Esophagus squamous epithelium (tissue), 5 donors: Measurements from ENCODE around the gene RCOR1. TPM values are rescaled to one million over a fixed set of nuclear protein-coding genes. Genes with fewer than 3 reads are reported as not detected.
"Not testable (repeated sequence)": the region's sequence is repeated elsewhere in the genome, so short reads cannot be mapped to it uniquely, and the experiment has no call there.

Source experiments
- DNase-seq: peaks from one replicate; lab custom pipeline; 2025; lab: John Stamatoyannopoulos, UW
- H3K27ac ChIP-seq, 4 donors: fragments of 200-600 bp; sonication (generic); one replicate each; pipeline ENCODE4 v1.5.1; 2016 to 2019; ENCODE audit warnings: mild to moderate bottlenecking in 1 of 4
- H3K27me3 ChIP-seq, 4 donors: fragments of 200-600 bp; sonication (generic); 1 replicate in 3 of 4; 2 replicates in 1 of 4; pipeline versions ENCODE4 v1.5.1 to v1.6.0; 2017 to 2021; ENCODE audit warnings: antibody characterized with exemption in 1 of 4
- H3K36me3 ChIP-seq, 3 donors: fragments of 200-600 bp; sonication (generic); one replicate each; pipeline ENCODE4 v1.5.1; 2016 to 2019
- H3K4me1 ChIP-seq, 3 donors: fragments of 200-600 bp; sonication (generic); one replicate each; pipeline ENCODE4 v1.5.1; 2017 to 2019
- H3K4me3 ChIP-seq, 4 donors: fragments of 200-600 bp; sonication (generic); 1 replicate in 3 of 4; 2 replicates in 1 of 4; pipeline ENCODE4 v1.5.1; 2016 to 2019; ENCODE audit warnings: mild to moderate bottlenecking in 2 of 4, moderate library complexity in 1 of 4
- H3K9me3 ChIP-seq, 3 donors: fragments of 200-600 bp; sonication (generic); one replicate each; pipeline ENCODE4 v1.5.1; 2016 to 2019
- CTCF ChIP-seq, 6 experiments: fragments of 450-650 bp in 4 of 6; fragments of 200-600 bp in 2 of 6; sonication (generic) in 2 of 6; IDR thresholded peaks; one replicate each; pipeline ENCODE4 v1.5.1; 2016 to 2019; ENCODE audit warnings: antibody characterized with exemption in 6 of 6, mild to moderate bottlenecking in 4 of 6, moderate library complexity in 4 of 6
- POLR2A ChIP-seq, 4 donors: fragments of 450-650 bp; IDR thresholded peaks; one replicate each; pipeline ENCODE4 v1.6.1; 2017; ENCODE audit warnings: antibody characterized with exemption in 4 of 4, mild to moderate bottlenecking in 4 of 4, moderate library complexity in 3 of 4
- WGBS, 2 donors: methylation state at CpG; one replicate each; pipeline ENCODE4 v1.1.5; 2018; 5-methylcytosine and 5-hydroxymethylcytosine counted together
- intact Hi-C: fragments of 100-400 bp; cut with DNase I; formaldehyde crosslinking; loops from one replicate; pipeline ENCODE4 v1.15.0; 2022
- total RNA-seq, 4 donors: library from RNA; depleted of rRNA; stranded (reverse); fragments of >200 nt; gene quantifications; one replicate each; pipeline ENCODE4 v1.1.0, GENCODE V29; 2016
- donor health status: DM: yes; HTN: yes; CAD: no.

RCOR1 gene
- total RNA-seq, 4 donors from 2014 or later: 25.6 to 56.9 (median 35.2) TPM

GRCh38 chr14:102760496-102761193, 168.2 kb downstream of the RCOR1 start:
- intact Hi-C loops: no loop called here
- no peak overlapping the region for H3K27ac ChIP-seq
- no peak overlapping the region for H3K4me3 ChIP-seq
- no peaks in the 10 kb centered on the region for H3K9me3 ChIP-seq
- TF ChIP-seq CTCF (IDR thresholded peaks at IDR 0.05): no peak
- TF ChIP-seq POLR2A (IDR thresholded peaks at IDR 0.05): no peak
- H3K4me1 ChIP-seq: peaks cover 0 to 7% (median 5%) of the 10 kb centered on the region in 3 donors
- no peaks in the 10 kb centered on the region for H3K36me3 ChIP-seq
- H3K27me3 ChIP-seq: peaks cover 0 to 16% (median 0%) of the 10 kb centered on the region in 4 donors
- DNase-seq: no peak
- 29 to 48% methylated on average over 9 to 10 of the region's 21 CpGs for WGBS, 2 donors

- H3K4me1 ChIP-seq: peaks cover 0 to 7% (median 5%) of the 10 kb centered on the region in 3 donors
- no peak overlapping the region for H3K27ac ChIP-seq
- H3K27me3 ChIP-seq: peaks cover 0 to 16% (median 0%) of the 10 kb centered on the region in 4 donors
- H3K9me3 ChIP-seq: no peaks in the 10 kb centered on the region
- intact Hi-C loops: no loop called here
- no peak for TF ChIP-seq CTCF (IDR thresholded peaks at IDR 0.05)
- TF ChIP-seq POLR2A (IDR thresholded peaks at IDR 0.05): no peak
- WGBS, 2 donors: 70 to 88% methylated on average over 6 to 10 of the region's 15 CpGs
- H3K36me3 ChIP-seq: no peaks in the 10 kb centered on the region
- DNase-seq: no peak
- H3K4me3 ChIP-seq: no peak overlapping the region
Observed at GRCh38 chr14:102761206-102761605, 168.8 kb downstream of the RCOR1 start.

GRCh38 chr14:102764220-102764671, 171.8 kb downstream of the RCOR1 start:
- no peak for DNase-seq
- 57 to 69% methylated on average over 6 to 9 of the region's 11 CpGs for WGBS, 2 donors
- no peak overlapping the region for H3K27ac ChIP-seq

GRCh38 chr14:102765770-102766169, 173.3 kb downstream of the RCOR1 start:
- H3K4me1 ChIP-seq, H3K36me3 ChIP-seq, H3K4me3 ChIP-seq, H3K27ac ChIP-seq, DNase-seq, intact Hi-C loops, H3K9me3 ChIP-seq: not testable (repeated sequence)
- peaks cover 0 to 12% (median 0%) of the 10 kb centered on the region in 4 donors for H3K27me3 ChIP-seq
- 88 to 94% methylated on average over 7 of the region's 8 CpGs for WGBS, 2 donors

More at GRCh38 chr14:102764220-102764671, 171.8 kb downstream of the RCOR1 start:
- intact Hi-C loops: no loop called here
- H3K9me3 ChIP-seq: no peaks in the 10 kb centered on the region
- H3K27me3 ChIP-seq: peaks cover 0 to 16% (median 0%) of the 10 kb centered on the region in 4 donors
- H3K36me3 ChIP-seq: no peaks in the 10 kb centered on the region
- no peak overlapping the region for H3K4me3 ChIP-seq
- H3K4me1 ChIP-seq: peaks cover 0 to 7% (median 5%) of the 10 kb centered on the region in 3 donors
- TF ChIP-seq CTCF (IDR thresholded peaks at IDR 0.05) (no peak), POLR2A (IDR thresholded peaks at IDR 0.05) (no peak)

- Histone ChIP-seq H3K27me3 (no peaks in the 10 kb centered on the region), H3K27ac (peak overlapping the region in 1 of 4 donors; percentile 39), H3K9me3 (no peaks in the 10 kb centered on the region), H3K36me3 (no peaks in the 10 kb centered on the region), H3K4me1 (no peaks in the 10 kb centered on the region), H3K4me3 (no peak overlapping the region)
- 76 to 79% methylated on average over 16 to 19 of the region's 19 CpGs for WGBS, 2 donors
- no peak for TF ChIP-seq CTCF (IDR thresholded peaks at IDR 0.05)
- no peak for TF ChIP-seq POLR2A (IDR thresholded peaks at IDR 0.05)
- intact Hi-C loops: no loop called here
- no peak for DNase-seq
Observed at GRCh38 chr14:102768223-102769048, 176.0 kb downstream of the RCOR1 start.
